GM18909 (cell line): Measurements from ENCODE around the gene FAHD2A.
A peak's percentile ranks its signal among the peaks of the same experiment; 100 is the strongest.
"Not testable (repeated sequence)": the region's sequence is repeated elsewhere in the genome, so short reads cannot be mapped to it uniquely, and the experiment has no call there.

Experiments used
- ATAC-seq: cut with Tn5 transposase; IDR thresholded peaks from one replicate; pipeline ENCODE4 v1.9.1; 2021; ENCODE audit warnings: mild to moderate bottlenecking; ENCODE audit not compliant: unreplicated experiment, poor library complexity

Gene FAHD2A, protein sequence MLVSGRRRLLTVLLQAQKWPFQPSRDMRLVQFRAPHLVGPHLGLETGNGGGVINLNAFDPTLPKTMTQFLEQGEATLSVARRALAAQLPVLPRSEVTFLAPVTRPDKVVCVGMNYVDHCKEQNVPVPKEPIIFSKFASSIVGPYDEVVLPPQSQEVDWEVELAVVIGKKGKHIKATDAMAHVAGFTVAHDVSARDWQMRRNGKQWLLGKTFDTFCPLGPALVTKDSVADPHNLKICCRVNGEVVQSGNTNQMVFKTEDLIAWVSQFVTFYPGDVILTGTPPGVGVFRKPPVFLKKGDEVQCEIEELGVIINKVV

GRCh38 chr2:95402370-95403203, at the start of gene FAHD2A:
FAHD2A (plus strand) TSS chr2:95402708; CDS start chr2:95405559, 2,851 bp downstream.
- peak; percentile 95 for ATAC-seq

DNA sequence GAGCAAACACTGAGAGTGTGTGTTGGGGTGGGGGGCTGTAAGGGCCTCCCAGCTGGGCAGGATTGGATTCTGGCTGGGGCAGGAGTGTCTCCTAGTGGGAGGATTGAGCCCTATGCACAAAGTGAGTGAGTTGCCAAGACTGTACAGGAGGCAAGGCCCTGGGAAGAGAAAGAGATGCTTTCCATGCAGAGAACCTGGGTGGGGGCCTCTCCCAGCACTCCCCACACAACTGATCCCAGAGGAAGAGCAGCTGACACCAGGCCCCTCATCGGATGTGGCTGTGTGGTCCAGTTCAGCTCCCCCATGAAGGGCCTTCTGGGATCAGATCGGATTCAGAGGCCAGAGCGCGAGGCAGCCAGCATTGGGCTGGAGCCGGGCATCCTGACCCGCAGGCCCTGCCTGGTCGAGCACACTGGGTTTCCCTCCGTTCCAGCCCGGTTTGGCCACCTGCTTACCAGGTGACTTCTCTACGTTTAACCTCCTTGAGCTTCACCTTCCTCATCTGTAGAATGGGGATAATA, 49.4 kb upstream of the FAHD2A start:
- no peak for ATAC-seq

- ATAC-seq: no peak
Measured at GRCh38 chr2:95353613-95354468, 48.7 kb upstream of the FAHD2A start.

DNA sequence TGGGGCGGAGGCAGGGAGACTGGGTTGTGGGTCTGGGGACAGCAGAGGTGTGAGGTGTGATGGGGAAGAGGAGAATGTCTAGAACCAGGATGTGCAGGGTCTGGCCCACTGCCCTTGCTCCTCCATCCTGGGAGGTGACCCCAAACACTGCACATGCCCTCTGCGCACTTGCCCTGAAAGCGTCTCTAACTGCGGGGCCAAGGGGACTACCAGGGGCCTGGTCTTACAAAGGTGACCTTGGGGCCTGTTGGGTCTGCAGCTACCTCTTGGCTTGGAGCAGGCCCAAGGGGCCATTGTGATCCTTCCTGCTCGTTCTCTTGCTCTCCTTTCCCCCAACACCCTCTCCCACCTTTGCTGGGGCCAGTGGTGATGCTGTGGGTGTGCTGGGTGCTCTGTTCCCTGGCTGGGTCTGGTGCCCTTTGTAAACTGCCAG, 48.0 kb upstream of the FAHD2A start:
- no peak for ATAC-seq

DNA sequence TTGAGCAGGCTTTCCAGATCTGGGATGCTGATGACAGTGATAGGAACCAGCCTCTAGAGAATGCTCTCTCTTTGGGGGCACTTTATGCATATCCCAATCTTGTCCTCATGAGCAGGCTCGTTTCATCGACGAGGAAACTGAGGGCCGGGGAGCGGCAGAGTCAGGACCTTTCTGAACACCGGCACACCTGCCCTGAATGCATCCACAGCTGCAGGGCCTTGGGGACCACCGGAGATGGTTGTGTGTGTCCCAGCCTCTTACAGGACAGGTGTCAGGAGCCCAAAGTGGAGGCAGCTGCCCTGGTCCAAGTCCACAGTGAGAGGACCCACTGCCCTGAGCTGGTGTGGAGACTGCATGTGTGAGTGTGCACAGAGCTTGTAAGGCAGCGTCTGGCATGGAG, 47.6 kb upstream of the FAHD2A start:
- no peak for ATAC-seq

GRCh38 chr2:95355486-95355885, 47.0 kb upstream of the FAHD2A start:
- ATAC-seq: not testable (repeated sequence)

DNA sequence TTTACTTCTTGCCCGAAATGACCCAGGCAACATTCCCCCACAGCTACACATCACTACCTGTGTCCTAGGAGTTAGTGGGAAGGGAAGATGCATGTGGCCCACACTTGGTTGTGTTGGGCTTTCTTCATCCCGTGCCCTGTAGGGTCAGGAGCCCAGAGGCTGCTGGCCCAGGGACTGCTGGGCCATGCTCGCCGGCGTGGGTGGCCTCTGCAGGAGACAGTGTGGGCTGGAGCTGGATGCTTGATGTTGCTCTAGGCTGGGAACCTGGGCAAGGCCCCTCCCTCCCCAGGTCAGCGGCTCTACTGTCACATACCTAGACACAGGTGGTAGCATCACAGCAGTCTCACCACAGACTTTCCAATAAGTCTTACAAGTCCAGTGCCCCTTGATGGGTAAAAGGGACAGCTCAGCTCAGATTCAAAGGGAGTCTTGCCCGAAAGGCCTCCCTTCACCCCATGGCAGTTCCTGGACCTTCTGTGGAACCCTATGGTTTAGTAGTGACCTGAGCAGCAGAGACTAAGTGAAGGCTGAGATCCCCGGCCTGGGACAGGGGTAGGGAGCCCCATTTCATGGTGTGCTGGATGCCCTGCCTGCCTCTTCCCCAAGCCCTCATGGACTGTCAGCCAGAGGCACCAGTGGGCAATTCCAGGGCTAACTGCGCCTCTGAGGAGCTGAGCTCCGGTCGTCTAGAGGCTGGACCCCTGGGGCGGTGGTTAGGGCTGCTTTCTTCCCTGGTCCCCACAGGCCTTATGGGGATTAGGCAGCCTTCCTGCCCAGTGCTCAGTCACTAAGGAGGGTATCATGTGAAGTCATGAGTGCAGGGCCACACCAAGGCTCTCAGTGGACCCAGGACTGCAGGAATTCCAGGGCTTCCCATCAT, 45.4 kb upstream of the FAHD2A start:
- ATAC-seq: no peak

DNA sequence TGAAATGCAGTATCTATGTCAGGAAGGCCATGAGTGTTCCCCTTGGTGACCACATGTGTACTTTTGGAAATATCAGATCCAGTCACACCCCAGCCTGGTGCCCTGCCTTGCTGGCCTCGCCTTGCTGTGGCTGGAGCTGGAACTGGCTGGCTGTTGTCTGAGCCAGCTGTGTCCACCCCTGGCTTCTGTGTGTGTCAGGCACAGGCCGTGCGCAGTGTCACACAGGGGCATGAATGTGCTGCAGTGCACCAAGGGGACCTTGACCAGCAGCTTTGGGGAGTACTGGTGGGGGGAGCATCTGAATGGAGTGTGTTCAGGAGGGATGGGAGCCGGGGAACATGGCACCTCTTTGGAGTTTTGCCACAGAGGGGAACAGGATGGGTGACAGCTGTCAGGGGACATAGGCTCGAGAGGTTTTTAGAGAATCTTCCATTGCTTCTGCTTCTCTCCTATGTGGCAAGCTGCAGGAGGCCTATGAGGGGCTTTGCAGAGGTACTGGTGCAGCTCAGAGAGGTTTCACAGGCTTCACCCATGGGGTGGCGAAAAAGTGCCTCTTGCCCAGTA, 44.7 kb upstream of the FAHD2A start:
- no peak for ATAC-seq

- ATAC-seq: no peak
Measured at GRCh38 chr2:95359031-95359430, 43.5 kb upstream of the FAHD2A start.

DNA sequence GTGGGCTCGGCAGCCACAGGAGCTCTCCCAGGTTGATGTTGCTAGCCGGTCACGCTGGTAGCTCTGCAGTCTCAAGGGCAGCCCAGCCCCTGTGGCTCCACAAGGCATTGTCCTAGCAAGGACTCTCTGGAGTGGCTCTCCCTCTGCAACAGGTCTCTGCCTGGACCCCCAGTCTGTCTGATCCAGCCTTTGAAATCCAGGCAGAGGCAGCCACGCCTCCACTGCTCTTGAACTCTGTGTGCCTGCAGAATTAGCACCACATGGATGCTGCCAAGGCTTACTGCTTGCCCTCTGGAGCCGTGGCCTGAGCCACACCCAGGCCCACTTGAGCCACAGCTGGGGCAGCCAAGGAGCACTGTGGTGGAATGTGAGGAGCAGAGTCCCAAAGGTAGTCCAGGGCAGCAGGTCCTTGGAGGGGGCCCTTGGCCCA, 43.0 kb upstream of the FAHD2A start:
- ATAC-seq: no peak

GRCh38 chr2:95361216-95361980, 41.1 kb upstream of the FAHD2A start:
- no peak for ATAC-seq

- no peak for ATAC-seq
Measured at GRCh38 chr2:95362486-95362885, 40.0 kb upstream of the FAHD2A start.

DNA sequence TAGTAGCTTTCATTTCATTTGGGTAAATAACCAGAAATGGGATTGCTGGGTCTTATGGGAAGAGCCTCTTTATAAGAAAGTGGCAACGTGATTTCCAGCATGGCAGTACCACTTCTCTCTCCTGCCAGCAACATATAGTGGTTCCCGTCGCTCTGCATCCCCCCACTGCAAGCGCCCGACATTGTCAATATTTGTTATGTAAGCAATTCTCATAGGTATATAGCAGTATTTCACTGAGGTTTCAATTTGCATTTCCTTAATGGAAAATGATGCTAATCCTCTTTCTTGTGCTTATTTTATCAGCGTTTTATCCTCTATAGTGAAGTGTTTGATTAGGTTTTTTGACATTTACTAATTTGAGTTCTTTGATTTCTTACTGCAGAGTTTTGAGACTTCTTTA, 36.0 kb upstream of the FAHD2A start:
- ATAC-seq: no peak

GRCh38 chr2:95372216-95372829, 30.2 kb upstream of the FAHD2A start:
- no peak for ATAC-seq

DNA sequence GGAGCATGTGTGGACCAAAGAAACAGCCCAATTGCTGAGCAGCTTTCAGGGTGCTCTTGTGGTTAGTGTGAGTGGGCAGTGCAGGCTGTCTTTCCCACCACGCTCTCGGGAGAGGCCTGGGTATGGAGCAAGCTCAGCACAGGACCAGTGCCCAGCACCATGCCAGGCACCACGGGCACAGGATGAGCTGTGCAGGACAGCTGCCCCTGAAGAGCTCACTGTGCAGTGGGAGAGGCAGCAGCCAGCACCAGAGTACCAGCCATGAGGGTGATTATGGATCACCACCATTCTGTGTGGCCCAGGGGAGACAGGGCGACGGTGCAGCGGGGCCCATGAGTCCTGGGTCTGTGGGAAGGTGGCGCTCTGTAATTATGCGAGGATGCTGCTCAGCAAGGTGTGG, 29.7 kb upstream of the FAHD2A start:
- no peak for ATAC-seq

DNA sequence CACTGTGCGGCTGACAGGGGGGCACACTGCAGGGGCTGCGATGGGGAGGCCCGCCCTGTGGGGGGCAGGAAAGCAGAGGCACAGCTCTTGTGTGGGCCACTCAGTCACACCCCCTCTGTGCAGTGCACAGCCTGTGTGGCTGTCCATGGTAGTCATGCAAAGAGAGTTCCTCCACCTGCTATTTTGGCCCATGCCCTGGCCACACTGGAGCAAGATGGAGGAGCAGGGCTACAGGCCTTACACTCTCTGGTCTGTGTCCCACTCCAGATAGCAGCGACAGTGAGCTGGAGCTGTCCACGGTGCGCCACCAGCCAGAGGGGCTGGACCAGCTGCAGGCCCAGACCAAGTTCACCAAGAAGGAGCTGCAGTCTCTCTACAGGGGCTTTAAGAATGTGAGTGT, 28.5 kb upstream of the FAHD2A start:
- no peak for ATAC-seq

- no peak for ATAC-seq
Measured at GRCh38 chr2:95374451-95374920, 28.0 kb upstream of the FAHD2A start.

DNA sequence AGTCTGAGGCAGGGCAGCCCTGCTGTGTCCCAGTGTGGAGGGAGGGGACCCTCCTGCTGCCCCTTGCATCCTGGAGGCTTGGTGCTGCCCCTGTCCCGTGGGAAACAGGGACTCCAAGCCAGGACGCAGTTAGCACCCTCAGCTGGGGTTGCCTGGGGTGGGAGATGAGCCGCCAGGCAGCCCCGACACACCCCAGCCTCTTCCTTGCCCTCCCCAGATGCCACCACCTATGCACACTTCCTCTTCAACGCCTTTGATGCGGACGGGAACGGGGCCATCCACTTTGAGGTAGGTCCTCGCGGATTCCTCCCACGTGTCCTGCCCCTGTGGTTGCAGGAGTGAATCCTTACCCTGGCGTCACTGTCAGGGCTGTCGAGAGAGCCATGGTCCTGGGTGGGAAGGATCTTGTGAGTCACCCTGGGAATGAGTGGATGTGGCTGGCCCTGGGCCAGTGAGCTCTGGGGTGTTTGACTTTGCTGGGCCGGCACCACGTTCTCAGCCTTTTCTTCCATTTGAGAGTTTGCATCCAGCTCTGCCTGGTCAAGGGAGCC, 27.5 kb upstream of the FAHD2A start:
- no peak for ATAC-seq
